CD14-positive monocyte (primary cell): ENCODE data around the gene CLCNKB. TPM values are rescaled to one million over a fixed set of nuclear protein-coding genes. Genes with fewer than 3 reads are reported as not detected.

Experiments used
- DNase-seq, 3 donors: peaks; one replicate each; pipeline ENCODE4 v3.0.0-alpha.2; 2011 to 2022
- H2AFZ ChIP-seq: 2 replicates; pipeline ENCODE4 v1.6.0; 2012; ENCODE audit warnings: mild to moderate bottlenecking, low read depth, low read length, inconsistent platforms; ENCODE audit not compliant: insufficient read depth, poor library complexity, severe bottlenecking
- H3K27ac ChIP-seq, 2 donors: 1 replicate in 1 of 2; 2 replicates in 1 of 2; pipeline ENCODE4 v1.5.1; 2012 to 2013; ENCODE audit warnings: low read length in 2 of 2, control low read depth in 1 of 2, inconsistent platforms in 1 of 2, low read depth in 1 of 2, mild to moderate bottlenecking in 1 of 2
- H3K27me3 ChIP-seq, 2 donors: one replicate each; pipeline versions ENCODE4 v1.6.0 to v1.6.1; 2011 to 2013; ENCODE audit warnings: low read length in 2 of 2; ENCODE audit not compliant: control insufficient read depth in 2 of 2, insufficient read depth in 2 of 2
- H3K36me3 ChIP-seq, 2 donors: replicated peaks in 1 of 2; 1 replicate in 1 of 2; 2 replicates in 1 of 2; pipeline versions ENCODE4 v1.5.1 to v1.6.1; 2012 to 2013; ENCODE audit warnings: low read length in 2 of 2, control low read depth in 1 of 2, inconsistent platforms in 1 of 2, mild to moderate bottlenecking in 1 of 2; ENCODE audit not compliant: insufficient read depth in 2 of 2, control insufficient read depth in 1 of 2
- H3K4me1 ChIP-seq, 2 donors: 1 replicate in 1 of 2; 2 replicates in 1 of 2; pipeline versions ENCODE4 v1.5.1 to v1.6.1; 2012 to 2013; ENCODE audit warnings: low read length in 2 of 2, control low read depth in 1 of 2, inconsistent platforms in 1 of 2, mild to moderate bottlenecking in 1 of 2, moderate library complexity in 1 of 2; ENCODE audit not compliant: insufficient read depth in 2 of 2, control insufficient read depth in 1 of 2
- H3K4me2 ChIP-seq: replicated peaks from 2 replicates; pipeline ENCODE3; 2012; ENCODE audit warnings: low read length, moderate library complexity, mild to moderate bottlenecking; ENCODE audit not compliant: poor library complexity, severe bottlenecking; ENCODE audit errors: extremely low read depth
- H3K4me3 ChIP-seq, 3 experiments: fragments of 200-600 bp in 1 of 3; sonication (generic) in 1 of 3; replicated peaks in 1 of 3; 1 replicate in 2 of 3; 2 replicates in 1 of 3; pipeline ENCODE4 v1.5.1; 2011 to 2013; ENCODE audit warnings: low read length in 3 of 3, mild to moderate bottlenecking in 3 of 3, control low read depth in 2 of 3, low read depth in 2 of 3, inconsistent platforms in 1 of 3, moderate library complexity in 1 of 3
- H3K79me2 ChIP-seq: 2 replicates; pipeline ENCODE4 v1.6.0; 2012; ENCODE audit warnings: mild to moderate bottlenecking, control low read depth, inconsistent platforms, low read length, moderate library complexity; ENCODE audit not compliant: insufficient read depth
- H3K9ac ChIP-seq: 2 replicates; pipeline ENCODE4 v1.6.0; 2017; ENCODE audit warnings: low read length, mild to moderate bottlenecking; ENCODE audit not compliant: insufficient read depth, poor library complexity, severe bottlenecking
- H3K9me3 ChIP-seq, 2 donors: replicated peaks in 1 of 2; 1 replicate in 1 of 2; 2 replicates in 1 of 2; pipeline versions ENCODE4 v1.5.1 to v1.6.1; 2012 to 2013; ENCODE audit warnings: low read length in 2 of 2, control low read depth in 1 of 2; ENCODE audit not compliant: control insufficient read depth in 1 of 2, insufficient read depth in 1 of 2
- H4K20me1 ChIP-seq: 2 replicates; pipeline ENCODE4 v1.6.0; 2012; ENCODE audit warnings: mild to moderate bottlenecking, low read length, control low read depth, moderate library complexity; ENCODE audit not compliant: insufficient read depth
- H3K27ac Mint-ChIP-seq, 7 donors: one replicate each; pipeline ENCODE4 v1.8.0; 2020; ENCODE audit warnings: mild to moderate bottlenecking in 7 of 7, mixed read lengths in 7 of 7, moderate library complexity in 6 of 7, inconsistent platforms in 2 of 7
- H3K27me3 Mint-ChIP-seq, 3 donors: one replicate each; pipeline ENCODE4 v1.8.0; 2021 to 2022; ENCODE audit warnings: low read depth in 3 of 3, mild to moderate bottlenecking in 3 of 3, mixed read lengths in 3 of 3, moderate library complexity in 3 of 3, inconsistent platforms in 1 of 3
- H3K36me3 Mint-ChIP-seq, 2 donors: one replicate each; pipeline ENCODE4 v1.8.0; 2020; ENCODE audit warnings: mixed read lengths in 2 of 2, inconsistent platforms in 1 of 2, mild to moderate bottlenecking in 1 of 2
- H3K4me1 Mint-ChIP-seq: one replicate; pipeline ENCODE4 v1.8.0; 2020; ENCODE audit warnings: mild to moderate bottlenecking, mixed read lengths
- H3K4me3 Mint-ChIP-seq, 2 donors: one replicate each; pipeline ENCODE4 v1.8.0; 2020; ENCODE audit warnings: mild to moderate bottlenecking in 2 of 2, mixed read lengths in 2 of 2, moderate library complexity in 1 of 2
- H3K9me3 Mint-ChIP-seq, 7 donors: one replicate each; pipeline ENCODE4 v1.8.0; 2020 to 2022; ENCODE audit warnings: mixed read lengths in 7 of 7, mild to moderate bottlenecking in 6 of 7, moderate library complexity in 6 of 7, inconsistent platforms in 2 of 7
- CTCF ChIP-seq: fragments of 200-600 bp; IDR thresholded peaks from one replicate; pipeline ENCODE4 v1.8.0; 2022; ENCODE audit warnings: antibody characterized with exemption, mild to moderate bottlenecking
- WGBS: methylation state at CpG from one replicate; pipeline ENCODE4 v1.1.5; 2013; ENCODE audit warnings: missing lambda C conversion rate; ENCODE audit not compliant: insufficient coverage; 5-methylcytosine and 5-hydroxymethylcytosine counted together
- intact Hi-C, 2 donors: fragments of 100-400 bp; cut with micrococcal nuclease; formaldehyde crosslinking; loops; one replicate each; pipeline versions ENCODE4 v1.15.0 to v1.15.1; 2023
- polyA plus RNA-seq, 3 donors: library from polyadenylated mRNA; depleted of rRNA in 1 of 3; unstranded in 2 of 3; stranded (reverse) in 1 of 3; fragments of 300-500 nt in 2 of 3; fragments of >200 nt in 1 of 3; fragmentation: Illumina TruSeq in 2 of 3; gene quantifications; 1 replicate in 2 of 3; 2 replicates in 1 of 3; pipeline ENCODE4 v1.2.3, GENCODE V29; 2012 to 2021

The CLCNKB gene
- polyA plus RNA-seq, 3 donors: not detected

GRCh38 chr1:16073490-16074119, 30.0 kb downstream of the CLCNKB start, which contains the start of gene FAM131C:
FAM131C (minus strand) TSS chr1:16073651; CDS start chr1:16073442, 209 bp downstream.
- H3K27me3 ChIP-seq: peaks cover 8 to 31% of the 10 kb centered on the region in 2 donors

GRCh38 chr1:16074217-16074616, 30.6 kb downstream of the CLCNKB start:
- TF ChIP-seq CTCF: no peak
- peaks cover 8 to 31% of the 10 kb centered on the region in 2 donors for H3K27me3 ChIP-seq
- no peaks in the 10 kb centered on the region for H4K20me1 ChIP-seq
- no peaks in the 10 kb centered on the region for H3K79me2 ChIP-seq
- H3K36me3 Mint-ChIP-seq: peaks cover 0 to 3% of the 10 kb centered on the region in 2 donors
- H3K4me1 ChIP-seq: peaks cover 7 to 10% of the 10 kb centered on the region in 2 donors
- no peak for DNase-seq
- no peak overlapping the region for H3K27ac ChIP-seq
- H3K36me3 ChIP-seq: no peaks in the 10 kb centered on the region
- no peak overlapping the region for H2AFZ ChIP-seq
- H3K9me3 ChIP-seq: peaks cover 0 to 4% of the 10 kb centered on the region in 2 donors
- no peak overlapping the region for H3K27ac Mint-ChIP-seq
- H3K4me3 Mint-ChIP-seq: peak overlapping the region in 1 of 2 donors; percentile 82
- no peak overlapping the region for H3K4me3 ChIP-seq
- peaks cover 0 to 6% (median 0%) of the 10 kb centered on the region in 7 donors for H3K9me3 Mint-ChIP-seq
- intact Hi-C loops: no loop called here
- H3K9ac ChIP-seq: no peak overlapping the region
- peaks cover 34 to 50% (median 47%) of the 10 kb centered on the region in 3 donors for H3K27me3 Mint-ChIP-seq
- H3K4me2 ChIP-seq: no peak overlapping the region
- peaks cover 11% of the 10 kb centered on the region for H3K4me1 Mint-ChIP-seq
- 84% methylated on average over 5 of the region's 5 CpGs for WGBS

More at GRCh38 chr1:16073490-16074119, 30.0 kb downstream of the CLCNKB start, which contains the start of gene FAM131C:
- peaks cover 0 to 6% (median 0%) of the 10 kb centered on the region in 7 donors for H3K9me3 Mint-ChIP-seq
- peak within 1 kb of the TSS in 1 of 2 donors; percentile 82 for H3K4me3 Mint-ChIP-seq
- peak; percentile 40 for TF ChIP-seq CTCF
- Histone ChIP-seq H3K4me1 (peaks cover 3 to 6% of the 10 kb centered on the region in 2 donors), H3K4me2 (peak within 1 kb of the TSS; percentile 36), H2AFZ (no peak within 1 kb of the TSS), H3K4me3 (no peak within 1 kb of the TSS), H3K9ac (peak within 1 kb of the TSS; percentile 4), H3K79me2 (no peaks in the 10 kb centered on the region), H3K27ac (no peak within 1 kb of the TSS), H3K9me3 (peaks cover 0 to 4% of the 10 kb centered on the region in 2 donors), H4K20me1 (no peaks in the 10 kb centered on the region), H3K36me3 (no peaks in the 10 kb centered on the region)
- peak within 1 kb of the TSS in 1 of 7 donors; percentile 14 for H3K27ac Mint-ChIP-seq
- intact Hi-C loops: no loop called here
- no peak for DNase-seq
- WGBS: under 1% methylated on average over 46 of the region's 54 CpGs
- peaks cover 0 to 3% of the 10 kb centered on the region in 2 donors for H3K36me3 Mint-ChIP-seq
- peaks cover 34 to 51% (median 47%) of the 10 kb centered on the region in 3 donors for H3K27me3 Mint-ChIP-seq
- peaks cover 6% of the 10 kb centered on the region for H3K4me1 Mint-ChIP-seq
